ENCODE results near the gene TMEM117.

GRCh38 chr12:44313188-44313587 lies 477.3 kb downstream of the TMEM117 start:
- TF ChIP-seq CTCF (IDR thresholded peaks at IDR 0.05) (no peak), POLR2A (IDR thresholded peaks at IDR 0.05) (no peak)
